Endometrial microvascular endothelial cells (primary cell): ENCODE measurements around the gene HUWE1. TPM values are rescaled to one million over a fixed set of nuclear protein-coding genes. Genes with fewer than 3 reads are reported as not detected.

Experiments
- in situ Hi-C: cut with HindIII; loops from 2 replicates; pipeline ENCODE4 v1.10.0; 2017; ENCODE audit warnings: low sequenced_read_pairs, low pct_unique_long_range_greater_than_20kb; ENCODE audit errors: inconsistent ontology term
- total RNA-seq: library from RNA; depleted of rRNA; stranded (reverse); fragments of >200 nt; gene quantifications from one replicate; pipeline ENCODE4 v1.2.3, GENCODE V29; 2015; ENCODE audit errors: inconsistent ontology term

Gene HUWE1
- total RNA-seq, 1 donor from 2014 or later: 97.4 TPM

GRCh38 chrX:53688300-53688699 is 1.8 kb upstream of the HUWE1 start:
- in situ Hi-C loops: no loop called here

GRCh38 chrX:53685711-53686110 is 808 bp downstream of the HUWE1 start:
- in situ Hi-C loops: no loop called here

- in situ Hi-C loops: no loop called here
Measured at GRCh38 chrX:53684415-53685192, 1.9 kb downstream of the HUWE1 start.

GRCh38 chrX:53683556-53684414 is 2.7 kb downstream of the HUWE1 start:
- in situ Hi-C loops: no loop called here

GRCh38 chrX:53682885-53683555 is 3.5 kb downstream of the HUWE1 start:
- in situ Hi-C loops: no loop called here

- in situ Hi-C loops: no loop called here
Measured at GRCh38 chrX:53681661-53682060, 4.9 kb downstream of the HUWE1 start.

GRCh38 chrX:53678667-53679066 is 7.9 kb downstream of the HUWE1 start:
- in situ Hi-C loops: no loop called here

GRCh38 chrX:53677286-53677685 is 9.2 kb downstream of the HUWE1 start:
- in situ Hi-C loops: no loop called here

- in situ Hi-C loops: no loop called here
Measured at GRCh38 chrX:53674581-53674980, 11.9 kb downstream of the HUWE1 start.

- in situ Hi-C loops: no loop called here
Measured at GRCh38 chrX:53669258-53669657, 17.3 kb downstream of the HUWE1 start.

- in situ Hi-C loops: no loop called here
Measured at GRCh38 chrX:53666171-53666570, 20.3 kb downstream of the HUWE1 start.

- in situ Hi-C loops: no loop called here
Measured at GRCh38 chrX:53660004-53660403, 26.5 kb downstream of the HUWE1 start.

GRCh38 chrX:53659039-53659438 is 27.5 kb downstream of the HUWE1 start:
- in situ Hi-C loops: no loop called here

- in situ Hi-C loops: no loop called here
Measured at GRCh38 chrX:53656845-53657244, 29.7 kb downstream of the HUWE1 start.

GRCh38 chrX:53654376-53654775 is 32.1 kb downstream of the HUWE1 start:
- in situ Hi-C loops: no loop called here

GRCh38 chrX:53644751-53645150 is 41.8 kb downstream of the HUWE1 start:
- in situ Hi-C loops: no loop called here

- in situ Hi-C loops: no loop called here
Measured at GRCh38 chrX:53642337-53642736, 44.2 kb downstream of the HUWE1 start.

- in situ Hi-C loops: no loop called here
Measured at GRCh38 chrX:53639257-53639656, 47.3 kb downstream of the HUWE1 start.

GRCh38 chrX:53637479-53637878 is 49.0 kb downstream of the HUWE1 start:
- in situ Hi-C loops: no loop called here

GRCh38 chrX:53631156-53631555 is 55.4 kb downstream of the HUWE1 start:
- in situ Hi-C loops: no loop called here
